ENCODE data around the gene LRP1.

LRP1 gene

GRCh38 chr12:57236201-57236924 lies 108.1 kb downstream of the LRP1 start:
- no peak for DNase-seq (ENCODE audit: low read depth)

GRCh38 chr12:57236925-57237595 lies 108.8 kb downstream of the LRP1 start:
- no peak for DNase-seq (ENCODE audit: low read depth)

GRCh38 chr12:57237596-57237931 lies 109.3 kb downstream of the LRP1 start:
- no peak for DNase-seq (ENCODE audit: low read depth)

GRCh38 chr12:57237932-57238853 lies 109.9 kb downstream of the LRP1 start:
- DNase-seq (ENCODE audit: low read depth): no peak

- peak; percentile 86 for DNase-seq (ENCODE audit: low read depth)
Observed at GRCh38 chr12:57238854-57239554, 110.7 kb downstream of the LRP1 start.

GRCh38 chr12:57239587-57240065 lies 111.3 kb downstream of the LRP1 start:
- DNase-seq (ENCODE audit: low read depth): no peak

GRCh38 chr12:57240066-57240921 lies 112.0 kb downstream of the LRP1 start:
- peak; percentile 70 for DNase-seq (ENCODE audit: low read depth)

GRCh38 chr12:57240926-57241401 lies 112.7 kb downstream of the LRP1 start:
- DNase-seq (ENCODE audit: low read depth): no peak

- DNase-seq (ENCODE audit: low read depth): no peak
Observed at GRCh38 chr12:57241402-57242310, 113.4 kb downstream of the LRP1 start.

- no peak for DNase-seq (ENCODE audit: low read depth)
Observed at GRCh38 chr12:57242329-57242690, 114.0 kb downstream of the LRP1 start.

- DNase-seq (ENCODE audit: low read depth): peak; percentile 51
Observed at GRCh38 chr12:57242691-57243454, 114.6 kb downstream of the LRP1 start.

GRCh38 chr12:57243521-57244311 lies 115.4 kb downstream of the LRP1 start:
- peak; percentile 68 for DNase-seq (ENCODE audit: low read depth)

- no peak for DNase-seq (ENCODE audit: low read depth)
Observed at GRCh38 chr12:57244312-57244696, 116.0 kb downstream of the LRP1 start.

GRCh38 chr12:57247041-57247440 lies 118.8 kb downstream of the LRP1 start:
- no peak for DNase-seq (ENCODE audit: low read depth)

GRCh38 chr12:57248934-57249742 lies 120.9 kb downstream of the LRP1 start:
- DNase-seq (ENCODE audit: low read depth): no peak

GRCh38 chr12:57250541-57250940 lies 122.3 kb downstream of the LRP1 start:
- DNase-seq (ENCODE audit: low read depth): no peak

- no peak for DNase-seq (ENCODE audit: low read depth)
Observed at GRCh38 chr12:57250956-57251355, 122.7 kb downstream of the LRP1 start, which contains the start of gene STAC3. Gene STAC3, minus strand, starts transcription at chr12:57251187. Its CDS starts 1,551 bp downstream, at chr12:57249636.

Measured in activated T-helper 9 cell treated with anti-CD3 and anti-CD28 coated beads, Interleukin-2, amount 50 U/mL, for 16 hours (primary cell).